Muscle layer of colon (tissue), 2 donors: ENCODE measurements around the gene WBP1.
"Not testable (repeated sequence)": the region's sequence is repeated elsewhere in the genome, so short reads cannot be mapped to it uniquely, and the experiment has no call there.

Experiments used
- H3K27ac ChIP-seq: one replicate; pipeline ENCODE4 v1.7.0; 2013; ENCODE audit warnings: low read depth, mild to moderate bottlenecking, low read length, moderate library complexity
- H3K27me3 ChIP-seq, 2 donors: one replicate each; pipeline ENCODE4 v1.7.0; 2013; ENCODE audit warnings: low read length in 2 of 2, mild to moderate bottlenecking in 2 of 2; ENCODE audit not compliant: insufficient read depth in 2 of 2, control insufficient read depth in 1 of 2
- H3K36me3 ChIP-seq: one replicate; pipeline ENCODE4 v1.7.0; 2013; ENCODE audit warnings: mild to moderate bottlenecking, low read length; ENCODE audit not compliant: insufficient read depth
- H3K4me1 ChIP-seq: one replicate; pipeline ENCODE4 v1.7.0; 2013; ENCODE audit warnings: mild to moderate bottlenecking, low read length; ENCODE audit not compliant: insufficient read depth
- H3K4me3 ChIP-seq, 2 donors: one replicate each; pipeline ENCODE4 v1.7.0; 2013; ENCODE audit warnings: low read length in 2 of 2, low read depth in 1 of 2, mild to moderate bottlenecking in 1 of 2, moderate library complexity in 1 of 2
- H3K9ac ChIP-seq: one replicate; pipeline ENCODE4 v1.7.0; 2013; ENCODE audit warnings: low read length
- H3K9me3 ChIP-seq: one replicate; pipeline ENCODE4 v1.7.0; 2013; ENCODE audit warnings: mild to moderate bottlenecking, low read length
- donor health status: abdominal sarcoma.
- donor health status: Adenocarcinoma of cecum.

Gene WBP1

GRCh38 chr2:74442483-74443297 is 15.5 kb upstream of the WBP1 start:
- not testable (repeated sequence) for H3K4me3 ChIP-seq, H3K9me3 ChIP-seq, H3K9ac ChIP-seq, H3K36me3 ChIP-seq, H3K27ac ChIP-seq
- Histone ChIP-seq H3K4me1 (peaks cover 12% of the 10 kb centered on the region), H3K27me3 (peaks cover 0 to 18% of the 10 kb centered on the region in 2 donors)

- Histone ChIP-seq H3K9ac (no peak overlapping the region), H3K4me3 (no peak overlapping the region), H3K27ac (no peak overlapping the region), H3K9me3 (no peaks in the 10 kb centered on the region), H3K4me1 (peaks cover 1% of the 10 kb centered on the region), H3K36me3 (no peaks in the 10 kb centered on the region), H3K27me3 (peaks cover 0 to 18% of the 10 kb centered on the region in 2 donors)
Observed at GRCh38 chr2:74444498-74445318, 13.5 kb upstream of the WBP1 start.

DNA sequence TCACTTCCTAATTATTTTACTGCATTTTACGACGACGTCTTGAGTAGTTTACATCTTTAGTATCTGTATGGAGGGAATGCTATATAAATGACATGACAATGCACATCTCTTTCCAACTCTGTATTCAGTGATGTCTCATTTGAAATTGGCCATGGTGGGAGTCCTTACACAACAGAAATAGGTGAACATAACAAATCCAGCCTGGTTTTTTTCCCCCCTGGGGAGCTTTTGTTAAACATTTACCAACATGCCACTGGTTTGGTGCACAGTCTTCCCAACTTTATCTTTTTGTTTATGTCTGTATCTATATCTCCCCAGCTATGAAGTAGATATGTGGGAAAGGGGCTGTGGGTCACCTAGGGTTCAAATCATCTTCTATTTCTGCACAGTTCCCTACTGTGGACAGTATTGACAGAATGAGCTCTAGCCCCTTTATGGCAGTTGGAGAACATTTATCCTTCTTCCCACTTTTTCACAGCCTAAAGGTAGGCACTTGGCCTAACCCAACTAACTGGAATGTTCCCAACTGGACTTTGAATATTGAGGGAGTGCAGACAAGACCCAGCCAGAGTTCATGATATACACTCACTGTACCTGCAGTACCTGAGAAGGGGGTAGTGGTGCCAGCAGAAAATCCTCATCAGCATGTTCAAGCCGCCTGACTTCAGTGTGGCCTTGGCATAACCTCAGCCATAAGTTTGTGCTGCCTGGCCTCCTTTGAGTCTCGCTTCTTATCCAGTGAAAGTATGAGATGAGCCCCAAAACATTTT is 10.8 kb upstream of the WBP1 start:
- Histone ChIP-seq H3K9ac (no peak overlapping the region), H3K36me3 (no peaks in the 10 kb centered on the region), H3K9me3 (no peaks in the 10 kb centered on the region), H3K4me1 (no peaks in the 10 kb centered on the region), H3K27me3 (peaks cover 0 to under 1% of the 10 kb centered on the region in 2 donors), H3K4me3 (no peak overlapping the region), H3K27ac (no peak overlapping the region)

- Histone ChIP-seq H3K9ac (no peak overlapping the region), H3K4me1 (no peaks in the 10 kb centered on the region), H3K36me3 (no peaks in the 10 kb centered on the region), H3K9me3 (no peaks in the 10 kb centered on the region), H3K27me3 (no peaks in the 10 kb centered on the region), H3K27ac (no peak overlapping the region), H3K4me3 (no peak overlapping the region)
Observed at GRCh38 chr2:74448771-74449170, 9.5 kb upstream of the WBP1 start.

DNA sequence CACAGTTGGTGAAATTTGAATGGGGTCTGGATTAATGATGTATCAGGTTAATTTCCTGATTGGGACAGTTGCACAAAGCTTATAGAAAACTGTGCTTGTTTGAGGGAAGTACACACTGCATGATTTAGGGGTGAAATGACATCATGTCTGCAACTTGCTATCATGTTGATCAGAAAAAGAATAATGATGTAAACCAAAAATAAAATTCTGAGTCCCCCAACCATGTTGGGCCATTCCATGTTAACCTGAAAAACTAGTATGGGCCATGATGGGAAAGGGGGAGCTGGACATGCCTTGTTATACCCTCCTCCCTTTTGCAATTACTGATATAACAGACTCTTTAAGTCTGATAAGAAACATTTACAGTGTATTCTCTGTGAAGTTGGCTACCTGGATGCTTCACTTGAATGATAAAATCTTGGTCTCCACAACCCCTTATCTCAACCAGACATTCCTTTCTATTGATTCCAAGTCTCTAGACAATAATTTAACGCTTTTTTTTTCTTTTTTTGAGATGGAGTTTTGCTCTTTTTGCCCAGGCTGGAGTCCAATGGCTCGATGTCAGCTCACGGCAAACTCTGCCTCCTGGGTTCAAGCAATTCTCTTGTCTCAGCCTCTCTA is 7.6 kb upstream of the WBP1 start:
- Histone ChIP-seq H3K4me1 (peaks cover 6% of the 10 kb centered on the region), H3K27me3 (no peaks in the 10 kb centered on the region), H3K4me3 (no peak overlapping the region), H3K27ac (no peak overlapping the region), H3K9me3 (no peaks in the 10 kb centered on the region), H3K36me3 (no peaks in the 10 kb centered on the region), H3K9ac (no peak overlapping the region)

DNA sequence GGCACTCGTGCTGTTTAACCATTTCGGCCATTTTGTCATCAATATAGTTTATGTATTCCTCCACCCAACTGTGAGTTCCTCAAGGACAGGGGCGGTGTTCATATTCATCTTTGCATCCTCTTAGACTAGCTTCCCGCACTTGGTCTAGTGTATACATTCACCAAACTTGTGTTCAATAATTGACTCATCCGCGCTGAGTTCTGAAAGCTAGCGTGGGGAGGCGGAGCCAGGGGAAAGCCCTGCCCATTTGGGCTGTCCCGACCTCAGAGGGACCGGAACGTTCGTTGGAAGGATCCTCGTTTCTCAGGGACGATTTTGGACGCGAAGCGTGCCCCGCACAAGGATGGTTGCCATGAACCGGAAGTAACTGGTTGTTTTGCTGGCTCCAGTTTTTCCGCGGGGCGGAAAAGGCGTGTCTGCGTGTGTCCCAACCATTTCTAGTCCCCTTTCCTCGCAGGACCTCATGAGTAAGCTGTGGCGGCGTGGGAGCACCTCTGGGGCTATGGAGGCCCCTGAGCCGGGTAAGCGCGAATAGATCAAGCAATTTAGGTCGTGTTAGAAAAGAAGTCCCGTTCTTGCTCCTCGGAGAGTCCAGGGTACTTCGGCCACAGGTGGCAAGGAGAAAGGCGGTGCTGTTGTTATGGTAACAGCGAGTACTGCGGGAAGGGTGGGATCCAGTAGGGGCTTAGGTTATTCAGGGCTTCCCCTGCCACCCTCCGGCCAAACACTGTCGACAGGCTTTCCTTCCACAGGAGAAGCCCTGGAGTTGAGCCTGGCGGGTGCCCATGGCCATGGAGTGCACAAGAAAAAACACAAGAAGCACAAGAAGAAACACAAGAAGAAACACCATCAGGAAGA is 3.4 kb upstream of the WBP1 start, which contains the start of gene INO80B:
INO80B (plus strand) TSS at position 434 of the 858 bp plus-strand sequence; CDS start at position 464, 30 bp downstream.
- Histone ChIP-seq H3K9me3 (no peaks in the 10 kb centered on the region), H3K4me3 (peak within 1 kb of the TSS; percentile 73 to 84), H3K9ac (peak within 1 kb of the TSS; percentile 71), H3K36me3 (no peaks in the 10 kb centered on the region), H3K27ac (peak within 1 kb of the TSS; percentile 77), H3K27me3 (no peaks in the 10 kb centered on the region), H3K4me1 (peaks cover 32% of the 10 kb centered on the region)

- H3K9me3 ChIP-seq, result no peaks in the 10 kb centered on the region
- peak overlapping the region; percentile 4 for H3K9ac ChIP-seq
- H3K4me3 ChIP-seq, result peak overlapping the region; percentile 92 to 98
- H3K27me3 ChIP-seq, result no peaks in the 10 kb centered on the region
- H3K4me1 ChIP-seq, result peaks cover 32% of the 10 kb centered on the region
- peaks cover 1% of the 10 kb centered on the region for H3K36me3 ChIP-seq
- peak overlapping the region; percentile 99 for H3K27ac ChIP-seq
Observed at GRCh38 chr2:74457129-74457548, 1.1 kb upstream of the WBP1 start.

GRCh38 chr2:74457549-74458131 is 598 bp upstream of the WBP1 start:
- no peaks in the 10 kb centered on the region for H3K9me3 ChIP-seq
- peak overlapping the region; percentile 99 for H3K27ac ChIP-seq
- peaks cover 32% of the 10 kb centered on the region for H3K4me1 ChIP-seq
- peak overlapping the region; percentile 92 to 98 for H3K4me3 ChIP-seq
- no peaks in the 10 kb centered on the region for H3K27me3 ChIP-seq
- peak overlapping the region; percentile 70 for H3K9ac ChIP-seq
- peaks cover 6% of the 10 kb centered on the region for H3K36me3 ChIP-seq

GRCh38 chr2:74458938-74459363 is 713 bp downstream of the WBP1 start:
- Histone ChIP-seq H3K9me3 (no peaks in the 10 kb centered on the region), H3K36me3 (peaks cover 13% of the 10 kb centered on the region), H3K27ac (peak overlapping the region; percentile 61), H3K4me3 (peak overlapping the region; percentile 62 to 77), H3K4me1 (peaks cover 32% of the 10 kb centered on the region), H3K27me3 (no peaks in the 10 kb centered on the region), H3K9ac (peak overlapping the region; percentile 47)
